SK-N-SH treated with all-trans-retinoic acid at 6 μM for 48 hours (cell line): ENCODE data around the gene VSTM4.

ENCODE experiments used
- ATAC-seq: fragments of 200-7000 bp; cut with Tn5 transposase; 3 replicates; pipeline ENCODE4 v1.9.1; 2020; ENCODE audit warnings: mild to moderate bottlenecking, moderate library complexity
- ARNTL ChIP-seq: fragments of 450-650 bp; formaldehyde crosslinking; IDR thresholded peaks from 2 replicates; pipeline ENCODE4 v1.5.0; 2020; ENCODE audit warnings: low read depth, mild to moderate bottlenecking, moderate library complexity, borderline replicate concordance
- BACH2 ChIP-seq: fragments of 250-450 bp; sonication (Bioruptor Pico); IDR thresholded peaks from 2 replicates; pipeline ENCODE4 v1.9.0; 2021; ENCODE audit warnings: mild to moderate bottlenecking, borderline replicate concordance
- CSDC2 ChIP-seq: fragments of 250-450 bp; sonication (Bioruptor Pico); IDR thresholded peaks from 2 replicates; pipeline ENCODE4 v1.5.0; 2020; ENCODE audit warnings: mild to moderate bottlenecking, moderate library complexity
- ESRRG ChIP-seq: fragments of 250-450 bp; sonication (Bioruptor Pico); IDR thresholded peaks from 2 replicates; pipeline ENCODE4 v1.6.1; 2021; ENCODE audit warnings: mild to moderate bottlenecking
- GLIS3 ChIP-seq: fragments of 250-450 bp; sonication (Bioruptor Pico); IDR thresholded peaks from 2 replicates; pipeline ENCODE4 v1.5.0; 2020; ENCODE audit warnings: mild to moderate bottlenecking, moderate library complexity
- ISL1 ChIP-seq: fragments of 250-450 bp; sonication (Bioruptor Pico); IDR thresholded peaks from 2 replicates; pipeline ENCODE4 v2.1.2; 2022; ENCODE audit warnings: mild to moderate bottlenecking, moderate library complexity
- OSR1 ChIP-seq: fragments of 250-450 bp; sonication (Bioruptor Pico); IDR thresholded peaks from 2 replicates; pipeline ENCODE4 v1.8.0; 2022; ENCODE audit warnings: moderate library complexity, mild to moderate bottlenecking, inconsistent platforms
- PATZ1 ChIP-seq: fragments of 250-450 bp; sonication (Bioruptor Pico); IDR thresholded peaks from 2 replicates; pipeline ENCODE4 v1.8.0; 2020; ENCODE audit warnings: mild to moderate bottlenecking, moderate library complexity, borderline replicate concordance
- PPARA ChIP-seq: fragments of 250-450 bp; sonication (Bioruptor Pico); IDR thresholded peaks from 2 replicates; pipeline ENCODE4 v1.5.0; 2020; ENCODE audit warnings: mild to moderate bottlenecking, borderline replicate concordance
- RARB ChIP-seq: fragments of 250-450 bp; sonication (Bioruptor Pico); IDR thresholded peaks from 2 replicates; pipeline ENCODE4 v1.8.0; 2021; ENCODE audit warnings: mild to moderate bottlenecking, moderate library complexity
- SNAI2 ChIP-seq: fragments of 250-450 bp; sonication (Bioruptor Pico); IDR thresholded peaks from 2 replicates; pipeline ENCODE4 v1.5.0; 2020; ENCODE audit warnings: mild to moderate bottlenecking, moderate library complexity
- TOX ChIP-seq: fragments of 250-450 bp; sonication (Bioruptor Pico); IDR thresholded peaks from 2 replicates; pipeline ENCODE4 v1.8.0; 2021; ENCODE audit warnings: mild to moderate bottlenecking, moderate library complexity, borderline replicate concordance
- ZC3H10 ChIP-seq: fragments of 250-450 bp; sonication (Bioruptor Pico); IDR thresholded peaks from 2 replicates; pipeline ENCODE4 v1.5.1; 2021; ENCODE audit warnings: mild to moderate bottlenecking, moderate library complexity
- ZFP3 ChIP-seq: fragments of 250-450 bp; sonication (Bioruptor Pico); IDR thresholded peaks from 2 replicates; pipeline ENCODE4 v1.5.0; 2020; ENCODE audit warnings: mild to moderate bottlenecking, moderate library complexity
- ZFP30 ChIP-seq: fragments of 450-650 bp; formaldehyde crosslinking; IDR thresholded peaks from 2 replicates; pipeline ENCODE4 v1.5.0; 2022; ENCODE audit warnings: mild to moderate bottlenecking, moderate library complexity
- ZNF565 ChIP-seq: fragments of 450-650 bp; formaldehyde crosslinking; conservative IDR thresholded peaks from 2 replicates; pipeline ENCODE4 v1.5.0; 2020; ENCODE audit warnings: low read depth, mild to moderate bottlenecking, moderate library complexity
- ZNF70 ChIP-seq: fragments of 450-650 bp; formaldehyde crosslinking; IDR thresholded peaks from 2 replicates; pipeline ENCODE4 v1.5.0; 2020; ENCODE audit warnings: mild to moderate bottlenecking, moderate library complexity
- ZNF8 ChIP-seq: fragments of 450-650 bp; formaldehyde crosslinking; IDR thresholded peaks from 2 replicates; pipeline ENCODE4 v1.5.0; 2020; ENCODE audit warnings: mild to moderate bottlenecking, moderate library complexity
- TF ChIP-seq, protein P1 (sequence below): fragments of 250-450 bp; sonication (Bioruptor Pico); IDR thresholded peaks from 2 replicates; pipeline ENCODE4 v1.5.0; 2020; ENCODE audit warnings: mild to moderate bottlenecking, moderate library complexity
- TF ChIP-seq, protein P2 (sequence below): fragments of 250-450 bp; sonication (Bioruptor Pico); IDR thresholded peaks from 2 replicates; pipeline ENCODE4 v1.5.1; 2020; ENCODE audit warnings: low read depth, mild to moderate bottlenecking, moderate library complexity
- TF ChIP-seq, protein P3 (sequence below): fragments of 250-450 bp; sonication (Bioruptor Pico); IDR thresholded peaks from 2 replicates; pipeline ENCODE4 v1.8.0; 2021; ENCODE audit warnings: low read depth, mild to moderate bottlenecking, moderate library complexity, borderline replicate concordance
- TF ChIP-seq, protein P4 (sequence below): fragments of 250-450 bp; sonication (Bioruptor Pico); IDR thresholded peaks from 2 replicates; pipeline ENCODE4 v1.5.1; 2021; ENCODE audit warnings: mild to moderate bottlenecking, moderate library complexity

VSTM4 gene

GRCh38 chr10:49139028-49139845 lies 23.9 kb upstream of the VSTM4 start (continued):
- TF ChIP-seq, protein P1, sequence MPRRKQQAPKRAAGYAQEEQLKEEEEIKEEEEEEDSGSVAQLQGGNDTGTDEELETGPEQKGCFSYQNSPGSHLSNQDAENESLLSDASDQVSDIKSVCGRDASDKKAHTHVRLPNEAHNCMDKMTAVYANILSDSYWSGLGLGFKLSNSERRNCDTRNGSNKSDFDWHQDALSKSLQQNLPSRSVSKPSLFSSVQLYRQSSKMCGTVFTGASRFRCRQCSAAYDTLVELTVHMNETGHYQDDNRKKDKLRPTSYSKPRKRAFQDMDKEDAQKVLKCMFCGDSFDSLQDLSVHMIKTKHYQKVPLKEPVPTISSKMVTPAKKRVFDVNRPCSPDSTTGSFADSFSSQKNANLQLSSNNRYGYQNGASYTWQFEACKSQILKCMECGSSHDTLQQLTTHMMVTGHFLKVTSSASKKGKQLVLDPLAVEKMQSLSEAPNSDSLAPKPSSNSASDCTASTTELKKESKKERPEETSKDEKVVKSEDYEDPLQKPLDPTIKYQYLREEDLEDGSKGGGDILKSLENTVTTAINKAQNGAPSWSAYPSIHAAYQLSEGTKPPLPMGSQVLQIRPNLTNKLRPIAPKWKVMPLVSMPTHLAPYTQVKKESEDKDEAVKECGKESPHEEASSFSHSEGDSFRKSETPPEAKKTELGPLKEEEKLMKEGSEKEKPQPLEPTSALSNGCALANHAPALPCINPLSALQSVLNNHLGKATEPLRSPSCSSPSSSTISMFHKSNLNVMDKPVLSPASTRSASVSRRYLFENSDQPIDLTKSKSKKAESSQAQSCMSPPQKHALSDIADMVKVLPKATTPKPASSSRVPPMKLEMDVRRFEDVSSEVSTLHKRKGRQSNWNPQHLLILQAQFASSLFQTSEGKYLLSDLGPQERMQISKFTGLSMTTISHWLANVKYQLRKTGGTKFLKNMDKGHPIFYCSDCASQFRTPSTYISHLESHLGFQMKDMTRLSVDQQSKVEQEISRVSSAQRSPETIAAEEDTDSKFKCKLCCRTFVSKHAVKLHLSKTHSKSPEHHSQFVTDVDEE (CRISPR knock-in tag), result no peak
- no peak for TF ChIP-seq ZNF565 (CRISPR knock-in tag)
- no peak for TF ChIP-seq RARB (CRISPR knock-in tag)
- TF ChIP-seq, protein P2, sequence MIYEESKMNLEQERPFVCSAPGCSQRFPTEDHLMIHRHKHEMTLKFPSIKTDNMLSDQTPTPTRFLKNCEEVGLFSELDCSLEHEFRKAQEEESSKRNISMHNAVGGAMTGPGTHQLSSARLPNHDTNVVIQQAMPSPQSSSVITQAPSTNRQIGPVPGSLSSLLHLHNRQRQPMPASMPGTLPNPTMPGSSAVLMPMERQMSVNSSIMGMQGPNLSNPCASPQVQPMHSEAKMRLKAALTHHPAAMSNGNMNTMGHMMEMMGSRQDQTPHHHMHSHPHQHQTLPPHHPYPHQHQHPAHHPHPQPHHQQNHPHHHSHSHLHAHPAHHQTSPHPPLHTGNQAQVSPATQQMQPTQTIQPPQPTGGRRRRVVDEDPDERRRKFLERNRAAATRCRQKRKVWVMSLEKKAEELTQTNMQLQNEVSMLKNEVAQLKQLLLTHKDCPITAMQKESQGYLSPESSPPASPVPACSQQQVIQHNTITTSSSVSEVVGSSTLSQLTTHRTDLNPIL (CRISPR knock-in tag), result no peak
- TF ChIP-seq ZFP30 (CRISPR knock-in tag), result no peak
- TF ChIP-seq, protein P3, sequence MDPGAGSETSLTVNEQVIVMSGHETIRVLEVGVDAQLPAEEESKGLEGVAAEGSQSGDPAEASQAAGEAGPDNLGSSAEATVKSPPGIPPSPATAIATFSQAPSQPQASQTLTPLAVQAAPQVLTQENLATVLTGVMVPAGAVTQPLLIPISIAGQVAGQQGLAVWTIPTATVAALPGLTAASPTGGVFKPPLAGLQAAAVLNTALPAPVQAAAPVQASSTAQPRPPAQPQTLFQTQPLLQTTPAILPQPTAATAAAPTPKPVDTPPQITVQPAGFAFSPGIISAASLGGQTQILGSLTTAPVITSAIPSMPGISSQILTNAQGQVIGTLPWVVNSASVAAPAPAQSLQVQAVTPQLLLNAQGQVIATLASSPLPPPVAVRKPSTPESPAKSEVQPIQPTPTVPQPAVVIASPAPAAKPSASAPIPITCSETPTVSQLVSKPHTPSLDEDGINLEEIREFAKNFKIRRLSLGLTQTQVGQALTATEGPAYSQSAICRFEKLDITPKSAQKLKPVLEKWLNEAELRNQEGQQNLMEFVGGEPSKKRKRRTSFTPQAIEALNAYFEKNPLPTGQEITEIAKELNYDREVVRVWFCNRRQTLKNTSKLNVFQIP (CRISPR knock-in tag), result no peak
- no peak for TF ChIP-seq CSDC2 (CRISPR knock-in tag)
- no peak for TF ChIP-seq BACH2 (CRISPR knock-in tag)
- no peak for TF ChIP-seq ARNTL (CRISPR knock-in tag)
- no peak for TF ChIP-seq ZNF8 (CRISPR knock-in tag)
- TF ChIP-seq, all 23 proteins: peak for 0

DNA sequence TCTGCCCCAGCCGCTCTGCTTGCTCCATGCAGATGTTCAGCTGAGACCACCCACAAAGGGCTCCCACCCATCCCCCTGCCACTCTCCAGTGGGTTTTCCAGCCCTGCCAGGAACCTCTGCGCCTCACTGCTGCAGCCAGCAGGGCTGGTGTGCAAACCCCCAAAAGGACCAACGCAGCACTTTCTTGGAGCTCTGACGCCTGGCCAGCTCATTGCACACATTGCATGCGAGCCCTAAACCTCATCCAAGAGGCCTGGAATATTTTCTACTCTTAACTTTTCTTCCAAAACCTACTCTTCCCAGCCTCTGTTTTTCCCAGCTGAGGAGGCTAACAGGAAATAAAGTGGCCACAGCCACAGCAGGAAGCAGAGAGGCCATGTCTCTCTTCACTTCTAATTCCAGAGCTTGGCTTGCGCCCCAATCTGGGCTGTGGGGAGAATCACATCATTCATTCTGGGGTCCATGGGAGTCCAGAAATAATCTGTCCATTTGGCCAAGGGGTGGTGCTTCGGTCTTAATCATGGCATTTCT lies 23.1 kb upstream of the VSTM4 start:
- TF ChIP-seq ZFP3, result no peak
- no peak for ATAC-seq

- ATAC-seq, result no peak
- no peak for TF ChIP-seq ZNF70 (CRISPR knock-in tag)
- TF ChIP-seq, protein P4, sequence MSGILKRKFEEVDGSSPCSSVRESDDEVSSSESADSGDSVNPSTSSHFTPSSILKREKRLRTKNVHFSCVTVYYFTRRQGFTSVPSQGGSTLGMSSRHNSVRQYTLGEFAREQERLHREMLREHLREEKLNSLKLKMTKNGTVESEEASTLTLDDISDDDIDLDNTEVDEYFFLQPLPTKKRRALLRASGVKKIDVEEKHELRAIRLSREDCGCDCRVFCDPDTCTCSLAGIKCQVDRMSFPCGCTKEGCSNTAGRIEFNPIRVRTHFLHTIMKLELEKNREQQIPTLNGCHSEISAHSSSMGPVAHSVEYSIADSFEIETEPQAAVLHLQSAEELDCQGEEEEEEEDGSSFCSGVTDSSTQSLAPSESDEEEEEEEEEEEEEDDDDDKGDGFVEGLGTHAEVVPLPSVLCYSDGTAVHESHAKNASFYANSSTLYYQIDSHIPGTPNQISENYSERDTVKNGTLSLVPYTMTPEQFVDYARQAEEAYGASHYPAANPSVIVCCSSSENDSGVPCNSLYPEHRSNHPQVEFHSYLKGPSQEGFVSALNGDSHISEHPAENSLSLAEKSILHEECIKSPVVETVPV, result no peak
- TF ChIP-seq, protein P3 (CRISPR knock-in tag), result no peak
- no peak for TF ChIP-seq OSR1 (CRISPR knock-in tag)
- no peak for TF ChIP-seq ZC3H10 (CRISPR knock-in tag)
- TF ChIP-seq PPARA (CRISPR knock-in tag), result no peak
- TF ChIP-seq ZNF565 (CRISPR knock-in tag), result no peak
- TF ChIP-seq, protein P1 (CRISPR knock-in tag), result no peak
- TF ChIP-seq BACH2 (CRISPR knock-in tag), result no peak
- no peak for TF ChIP-seq GLIS3 (CRISPR knock-in tag)
- TF ChIP-seq ESRRG (CRISPR knock-in tag), result no peak
- no peak for TF ChIP-seq TOX (CRISPR knock-in tag)
- TF ChIP-seq ISL1, result no peak
- no peak for TF ChIP-seq ZNF8 (CRISPR knock-in tag)
- no peak for TF ChIP-seq PATZ1
- TF ChIP-seq CSDC2 (CRISPR knock-in tag), result no peak
- no peak for TF ChIP-seq SNAI2 (CRISPR knock-in tag)
- no peak for TF ChIP-seq ARNTL (CRISPR knock-in tag)
Measured at GRCh38 chr10:49136525-49136924, 21.2 kb upstream of the VSTM4 start.
